Cerebellar cortex (tissue), 1 donor: ENCODE data around the gene ERP27.

Experiments used
- DNase-seq: peaks from one replicate; pipeline ENCODE4 v3.0.0-alpha.2; 2015; ENCODE audit warnings: low spot score

ERP27 gene

GRCh38 chr12:14903386-14904098 lies 34.8 kb downstream of the ERP27 start:
- no peak for DNase-seq

- DNase-seq, result no peak
These were observed 35.9 kb downstream of the ERP27 start for GRCh38 chr12:14902465-14902864.

GRCh38 chr12:14901228-14901562 lies 37.1 kb downstream of the ERP27 start:
- no peak for DNase-seq

GRCh38 chr12:14900521-14901227 lies 37.7 kb downstream of the ERP27 start:
- no peak for DNase-seq

GRCh38 chr12:14896521-14897169 lies 41.7 kb downstream of the ERP27 start:
- DNase-seq, result peak; percentile 82

- DNase-seq, result no peak
These were observed 44.7 kb downstream of the ERP27 start for GRCh38 chr12:14893506-14894250.

- no peak for DNase-seq
These were observed 45.4 kb downstream of the ERP27 start for GRCh38 chr12:14892726-14893505.

- no peak for DNase-seq
These were observed 47.6 kb downstream of the ERP27 start for GRCh38 chr12:14890701-14891100.

GRCh38 chr12:14886271-14886670 lies 52.1 kb downstream of the ERP27 start:
- DNase-seq, result no peak

- DNase-seq, result no peak
These were observed 52.6 kb downstream of the ERP27 start, which contains the start of gene MGP for GRCh38 chr12:14885718-14886221. TSS of gene MGP (minus strand) at chr12:14885854. CDS start at chr12:14885791, 63 bp downstream.

- DNase-seq, result peak; percentile 86
These were observed 53.9 kb downstream of the ERP27 start for GRCh38 chr12:14884458-14884878.

GRCh38 chr12:14883686-14884085 lies 54.7 kb downstream of the ERP27 start:
- DNase-seq, result peak; percentile 88

GRCh38 chr12:14880890-14881453 lies 57.4 kb downstream of the ERP27 start:
- no peak for DNase-seq

- no peak for DNase-seq
These were observed 59.0 kb downstream of the ERP27 start for GRCh38 chr12:14879222-14879933.

GRCh38 chr12:14878488-14878887 lies 59.8 kb downstream of the ERP27 start:
- DNase-seq, result no peak

- DNase-seq, result no peak
These were observed 61.5 kb downstream of the ERP27 start for GRCh38 chr12:14876833-14877232.

- peak; percentile 77 for DNase-seq
These were observed 63.5 kb downstream of the ERP27 start for GRCh38 chr12:14874882-14875281.

GRCh38 chr12:14873440-14874185 lies 64.7 kb downstream of the ERP27 start:
- DNase-seq, result peak; percentile 51

- peak; percentile 80 for DNase-seq
These were observed 66.5 kb downstream of the ERP27 start for GRCh38 chr12:14871886-14872285.

GRCh38 chr12:14871247-14871646 lies 67.1 kb downstream of the ERP27 start:
- DNase-seq, result no peak
